HepG2 (cell line): ENCODE measurements around the gene SMIM38. TPM values are rescaled to one million over a fixed set of nuclear protein-coding genes. Genes with fewer than 3 reads are reported as not detected.

ENCODE experiments used
- ATAC-seq: fragments of 200-7000 bp; cut with Tn5 transposase; 3 replicates; pipeline ENCODE4 v1.9.1; 2020; ENCODE audit warnings: mild to moderate bottlenecking, moderate library complexity
- BruUV-seq: library from RNA; stranded (reverse); fragments of 400-500 nt; replicated peaks from 2 replicates; lab custom pipeline; 2021; lab: Mats Ljungman, UMichigan
- CTCF ChIA-PET: fragments of 300-600 bp; formaldehyde crosslinking; extraction: SDS; loops from one replicate; lab custom pipeline; 2021; ENCODE audit warnings: low total read pairs, inconsistent platforms, low intra/inter-chr PET ratio; lab: Yijun Ruan, JAX
- POLR2A ChIA-PET: fragments of 350-600 bp; sonication (Branson Sonifier 250); formaldehyde crosslinking; loops from one replicate; lab custom pipeline; 2020; ENCODE audit warnings: antibody characterized with exemption, inconsistent platforms; lab: Yijun Ruan, JAX
- DNase-seq: peaks from one replicate; pipeline ENCODE4 v3.0.0-alpha.2; 2015; ENCODE audit warnings: low spot score
- FAIRE-seq: peaks from 3 replicates; lab custom pipeline; 2011; peaks lifted over from hg19 to GRCh38; lab: Jason Lieb, UNC
- H2AFZ ChIP-seq: one replicate; pipeline ENCODE4 v1.6.1; 2011; ENCODE audit warnings: low read length, inconsistent platforms
- H3K27ac ChIP-seq: fragments of 300-600 bp; 3 replicates; pipeline ENCODE4 v1.8.0; 2011; ENCODE audit warnings: mixed run types, mild to moderate bottlenecking, mixed read lengths, low read length, inconsistent platforms; ENCODE audit not compliant: insufficient read depth; ENCODE audit errors: extremely low read length
- H3K27me3 ChIP-seq, 2 experiments: fragments of 200-600 bp in 1 of 2; 2 replicates in 1 of 2; 3 replicates in 1 of 2; pipeline versions ENCODE4 v1.6.0 to v1.8.0; 2011; ENCODE audit warnings: low read length in 2 of 2, mild to moderate bottlenecking in 2 of 2, moderate library complexity in 2 of 2, inconsistent platforms in 1 of 2; ENCODE audit not compliant: insufficient read depth in 2 of 2, control insufficient read depth in 1 of 2
- H3K36me3 ChIP-seq, 2 experiments: fragments of 200-600 bp in 1 of 2; replicated peaks in 1 of 2; 2 replicates in 1 of 2; 3 replicates in 1 of 2; pipeline versions ENCODE4 v1.5.1 to v1.8.0; 2011; ENCODE audit warnings: low read length in 2 of 2, inconsistent platforms in 1 of 2; ENCODE audit not compliant: insufficient read depth in 2 of 2, control insufficient read depth in 1 of 2
- H3K4me1 ChIP-seq: 2 replicates; pipeline ENCODE4 v1.5.1; 2012; ENCODE audit warnings: low read length, inconsistent platforms; ENCODE audit not compliant: insufficient read depth
- H3K4me2 ChIP-seq: 2 replicates; pipeline ENCODE4 v1.6.0; 2011; ENCODE audit warnings: low read depth, low read length, inconsistent platforms
- H3K4me3 ChIP-seq, 3 experiments: fragments of 200-600 bp in 1 of 3; sonication (generic), shearing (Covaris generic) in 1 of 3; replicated peaks in 1 of 3; 2 replicates each; pipeline ENCODE4 v1.5.1; 2011 to 2016; ENCODE audit warnings: low read length in 3 of 3, inconsistent platforms in 2 of 3, low read depth in 2 of 3, mild to moderate bottlenecking in 2 of 3, control low read depth in 1 of 3, mixed read lengths in 1 of 3; ENCODE audit not compliant: insufficient read depth in 1 of 3
- H3K79me2 ChIP-seq: one replicate; pipeline ENCODE4 v1.6.1; 2011; ENCODE audit warnings: low read length, inconsistent platforms; ENCODE audit not compliant: insufficient read depth
- H3K9ac ChIP-seq: 2 replicates; pipeline ENCODE4 v1.6.0; 2011; ENCODE audit warnings: mild to moderate bottlenecking, low read depth, low read length, inconsistent platforms; ENCODE audit not compliant: insufficient read depth
- H3K9me3 ChIP-seq: 2 replicates; pipeline ENCODE4 v1.5.1; 2012; ENCODE audit warnings: mild to moderate bottlenecking, low read length
- H4K20me1 ChIP-seq: 2 replicates; pipeline ENCODE4 v1.6.0; 2011; ENCODE audit warnings: inconsistent platforms, mild to moderate bottlenecking, low read length, moderate library complexity; ENCODE audit not compliant: insufficient read depth
- AGO1 ChIP-seq: fragments of 200-400 bp; formaldehyde crosslinking; IDR thresholded peaks from 2 replicates; pipeline ENCODE4 v1.6.1; 2017; ENCODE audit warnings: mild to moderate bottlenecking, low read depth, low read length, moderate library complexity; ENCODE audit not compliant: poor library complexity, severe bottlenecking
- BRCA1 ChIP-seq: sonication (generic); formaldehyde crosslinking; IDR thresholded peaks from 2 replicates; pipeline ENCODE4 v1.4.0; 2020; ENCODE audit warnings: missing genetic modification reagents
- CHD2 ChIP-seq: IDR thresholded peaks from 2 replicates; pipeline ENCODE4 v1.6.1; 2011; ENCODE audit warnings: low read depth, low read length, improper control_type of control experiment
- ELF1 ChIP-seq: sonication (generic); formaldehyde crosslinking; IDR thresholded peaks from 2 replicates; pipeline ENCODE4 v1.4.0; 2020; ENCODE audit warnings: missing genetic modification reagents
- MXD3 ChIP-seq: IDR thresholded peaks from 2 replicates; pipeline ENCODE4 v1.6.1; 2016; ENCODE audit warnings: mild to moderate bottlenecking, missing biosample characterization, missing genetic modification reagents
- NFE2 ChIP-seq: sonication (generic); formaldehyde crosslinking; IDR thresholded peaks from 2 replicates; pipeline ENCODE4 v1.4.0; 2020; ENCODE audit warnings: missing genetic modification reagents
- PBX3 ChIP-seq: sonication (generic); formaldehyde crosslinking; IDR thresholded peaks from 2 replicates; pipeline ENCODE4 v1.8.1; 2023; ENCODE audit warnings: missing genetic modification reagents, inconsistent platforms, borderline replicate concordance
- RBAK ChIP-seq: sonication (generic); formaldehyde crosslinking; IDR thresholded peaks from 2 replicates; pipeline ENCODE4 v1.5.1; 2020; ENCODE audit warnings: mild to moderate bottlenecking, missing genetic modification reagents
- REL ChIP-seq: sonication (generic); formaldehyde crosslinking; conservative IDR thresholded peaks from 2 replicates; pipeline ENCODE4 v1.8.0; 2022; ENCODE audit warnings: mild to moderate bottlenecking, missing genetic modification reagents, moderate library complexity
- TFDP2 ChIP-seq: sonication (generic); formaldehyde crosslinking; IDR thresholded peaks from 2 replicates; pipeline ENCODE4 v1.4.0; 2020; ENCODE audit warnings: missing genetic modification reagents
- ZNF484 ChIP-seq: sonication (generic); formaldehyde crosslinking; IDR thresholded peaks from 2 replicates; pipeline ENCODE4 v1.5.1; 2020; ENCODE audit warnings: mild to moderate bottlenecking, low read depth, missing genetic modification reagents, borderline replicate concordance
- WGBS: methylation state at CpG from one replicate; pipeline ENCODE4 v1.1.6; 2017; ENCODE audit warnings: low lambda C conversion rate; 5-methylcytosine and 5-hydroxymethylcytosine counted together
- in situ Hi-C: cut with HindIII; loops from 2 replicates; pipeline ENCODE4 v1.10.0; 2017; ENCODE audit warnings: low pct_unique_long_range_greater_than_20kb; ENCODE audit not compliant: extremely low pct_ligation_motif_present
- intact Hi-C: fragments of 100-400 bp; cut with micrococcal nuclease; formaldehyde crosslinking; loops from one replicate; pipeline ENCODE4 v1.10.0; 2022; ENCODE audit not compliant: unreplicated experiment
- polyA plus RNA-seq, 8 experiments: library from polyadenylated mRNA; depleted of rRNA in 3 of 8; stranded (reverse) in 7 of 8; unstranded in 1 of 8; fragments of >200 nt; fragmentation: Illumina TruSeq in 4 of 8; extraction: Trizol in 4 of 8; gene quantifications; 2 replicates each; pipeline versions ENCODE4 v1.2.1 to v1.2.3, GENCODE V29; 2011 to 2016; ENCODE audit warnings: low read depth in 4 of 8, missing spikeins in 1 of 8, mixed read lengths in 1 of 8; ENCODE audit not compliant: insufficient read depth in 1 of 8
- total RNA-seq, 5 experiments: library from RNA; depleted of rRNA; stranded (reverse); fragments of >200 nt; fragmentation: Illumina TruSeq; extraction: Trizol; gene quantifications; 2 replicates each; pipeline ENCODE4 v1.2.3, GENCODE V29; 2016; ENCODE audit warnings: low read depth in 1 of 5

SMIM38 gene
- total and polyA plus RNA-seq, 2 of the 13 experiments (the other 11 are each of a cell fraction or from before 2014, with no cell fraction given), result 0.30 to 0.40 TPM

GRCh38 chr11:69109101-69109500 is 46.6 kb upstream of the SMIM38 start:
- Histone ChIP-seq H2AFZ (no peak overlapping the region), H3K4me3 (no peak overlapping the region), H3K79me2 (no peaks in the 10 kb centered on the region), H3K9ac (no peak overlapping the region), H4K20me1 (no peaks in the 10 kb centered on the region), H3K4me2 (no peak overlapping the region), H3K9me3 (no peaks in the 10 kb centered on the region), H3K36me3 (no peaks in the 10 kb centered on the region), H3K4me1 (no peaks in the 10 kb centered on the region)
- in situ Hi-C loops (loop anchor here (10.0 kb wide), 1 partner anchor 566 kb away; the partner anchor contains the start of gene LTO1), intact Hi-C loops (loop anchor here (10.0 kb wide), 1 partner anchor 536 kb away; the partner anchor contains the start of gene CCND1)
- DNase-seq (no peak), ATAC-seq (no peak)
- 21% methylated on average over 2 of the region's 2 CpGs for WGBS
- CTCF ChIA-PET, result no interaction called here
- no peak for TF ChIP-seq AGO1
- TF ChIP-seq ELF1, result no peak
- no peak for TF ChIP-seq PBX3 (CRISPR knock-in tag)
- no peak for TF ChIP-seq BRCA1 (CRISPR knock-in tag)
- no peak for TF ChIP-seq RBAK (CRISPR knock-in tag)
- TF ChIP-seq ZNF484, result no peak
- no peak for TF ChIP-seq CHD2
- no peak for TF ChIP-seq NFE2
- TF ChIP-seq TFDP2, result no peak
- no peak for TF ChIP-seq MXD3 (CRISPR knock-in tag)
- TF ChIP-seq REL (CRISPR knock-in tag), result no peak
- TF ChIP-seq, all 625 proteins: peak for 0
- Histone ChIP-seq H3K27ac (no peak overlapping the region), H3K27me3 (peaks cover 0 to 25% of the 10 kb centered on the region in 2 experiments; a peak in 3 of 5 replicates)
- no TSS peak for BruUV-seq
- no peak for FAIRE-seq
- POLR2A ChIA-PET, result no interaction called here
